NCI-H2029 treated with DMSO at 0.1 percent for 48 hours (cell line): ENCODE measurements around the gene CIB4.
"Not testable (repeated sequence)": the region's sequence is repeated elsewhere in the genome, so short reads cannot be mapped to it uniquely, and the experiment has no call there.

Experiments
- DNase-seq: peaks from one replicate; lab custom pipeline; 2025; lab: John Stamatoyannopoulos, UW

Gene CIB4

GRCh38 chr2:26568076-26568890, 72.9 kb downstream of the CIB4 start:
- DNase-seq: no peak

- no peak for DNase-seq
Observed at GRCh38 chr2:26567534-26567933, 73.6 kb downstream of the CIB4 start.

GRCh38 chr2:26566731-26567130, 74.4 kb downstream of the CIB4 start:
- not testable (repeated sequence) for DNase-seq

GRCh38 chr2:26566081-26566375, 75.1 kb downstream of the CIB4 start:
- DNase-seq: no peak

- DNase-seq: no peak
Observed at GRCh38 chr2:26564121-26564644, 77.0 kb downstream of the CIB4 start.

- no peak for DNase-seq
Observed at GRCh38 chr2:26563686-26564085, 77.5 kb downstream of the CIB4 start.

GRCh38 chr2:26562811-26563645, 78.1 kb downstream of the CIB4 start:
- no peak for DNase-seq

GRCh38 chr2:26561918-26562810, 79.0 kb downstream of the CIB4 start:
- no peak for DNase-seq

GRCh38 chr2:26561376-26561775, 79.8 kb downstream of the CIB4 start:
- no peak for DNase-seq

- no peak for DNase-seq
Observed at GRCh38 chr2:26560892-26561291, 80.3 kb downstream of the CIB4 start.

- no peak for DNase-seq
Observed at GRCh38 chr2:26559556-26559955, 81.6 kb downstream of the CIB4 start.

GRCh38 chr2:26559044-26559405, 82.1 kb downstream of the CIB4 start:
- no peak for DNase-seq

- no peak for DNase-seq
Observed at GRCh38 chr2:26558271-26559043, 82.7 kb downstream of the CIB4 start.

GRCh38 chr2:26557244-26557925, 83.8 kb downstream of the CIB4 start:
- no peak for DNase-seq

GRCh38 chr2:26556309-26557243, 84.6 kb downstream of the CIB4 start:
- no peak for DNase-seq

- no peak for DNase-seq
Observed at GRCh38 chr2:26555246-26556133, 85.7 kb downstream of the CIB4 start.

- DNase-seq: no peak
Observed at GRCh38 chr2:26552641-26553374, 88.4 kb downstream of the CIB4 start.
